Dermis microvascular lymphatic vessel endothelial cell (primary cell): ENCODE data around the gene ELAVL1. TPM values are rescaled to one million over a fixed set of nuclear protein-coding genes. Genes with fewer than 3 reads are reported as not detected.
"Not testable (repeated sequence)": the region's sequence is repeated elsewhere in the genome, so short reads cannot be mapped to it uniquely, and the experiment has no call there.

Experiments used
- DNase-seq, 2 donors: peaks; one replicate each; pipeline versions ENCODE4 v3.0.0 to v3.0.0-alpha.2; 2010; ENCODE audit warnings: low read depth in 2 of 2
- total RNA-seq: library from RNA; depleted of rRNA; stranded (reverse); fragments of >200 nt; gene quantifications from 2 replicates; pipeline ENCODE4 v1.2.1, GENCODE V29; 2014

ELAVL1 gene
- total RNA-seq, 1 donor from 2014 or later, result 19.0 TPM

GRCh38 chr19:7970716-7971448 is 34.6 kb downstream of the ELAVL1 start:
- peak; percentile 18 to 52 for DNase-seq

- DNase-seq, result no peak
Measured at GRCh38 chr19:7969555-7969939, 35.9 kb downstream of the ELAVL1 start.

GRCh38 chr19:7968796-7969554 is 36.5 kb downstream of the ELAVL1 start:
- no peak for DNase-seq

- DNase-seq, result no peak
Measured at GRCh38 chr19:7968008-7968795, 37.2 kb downstream of the ELAVL1 start.

GRCh38 chr19:7965921-7966665 is 39.3 kb downstream of the ELAVL1 start:
- no peak for DNase-seq

GRCh38 chr19:7965259-7965841 is 40.1 kb downstream of the ELAVL1 start:
- DNase-seq, result no peak

- DNase-seq, result no peak
Measured at GRCh38 chr19:7963566-7963965, 41.9 kb downstream of the ELAVL1 start.

- no peak for DNase-seq
Measured at GRCh38 chr19:7962644-7963268, 42.7 kb downstream of the ELAVL1 start.

- no peak for DNase-seq
Measured at GRCh38 chr19:7961920-7962626, 43.4 kb downstream of the ELAVL1 start.

- DNase-seq, result not testable (repeated sequence)
Measured at GRCh38 chr19:7961082-7961481, 44.4 kb downstream of the ELAVL1 start.

GRCh38 chr19:7959211-7959610 is 46.2 kb downstream of the ELAVL1 start:
- no peak for DNase-seq

- no peak for DNase-seq
Measured at GRCh38 chr19:7955696-7956095, 49.7 kb downstream of the ELAVL1 start.

- DNase-seq, result no peak
Measured at GRCh38 chr19:7953576-7953975, 51.9 kb downstream of the ELAVL1 start.

- peak in 1 of 2 donors; percentile 34 for DNase-seq
Measured at GRCh38 chr19:7953060-7953459, 52.4 kb downstream of the ELAVL1 start.

GRCh38 chr19:7947939-7948338 is 57.5 kb downstream of the ELAVL1 start:
- no peak for DNase-seq

- DNase-seq, result peak; percentile 77 to 89
Measured at GRCh38 chr19:7944177-7944761, 61.2 kb downstream of the ELAVL1 start.

- peak; percentile 99 to 100 for DNase-seq
Measured at GRCh38 chr19:7943444-7944176, 61.8 kb downstream of the ELAVL1 start, which contains the start of gene TIMM44. TSS of gene TIMM44 (minus strand) at chr19:7943666. CDS start at chr19:7943651, 15 bp downstream.

- DNase-seq, result no peak
Measured at GRCh38 chr19:7942981-7943443, 62.4 kb downstream of the ELAVL1 start.
